ENCODE measurements around the gene PRR11. TPM values are rescaled to one million over a fixed set of nuclear protein-coding genes. Genes with fewer than 3 reads are reported as not detected.
"Not testable (repeated sequence)": the region's sequence is repeated elsewhere in the genome, so short reads cannot be mapped to it uniquely, and the experiment has no call there.

The PRR11 gene
- total and polyA plus RNA-seq, 7 donors: 0.28 to 2.3 (median 0.44) TPM

- no peaks in the 10 kb centered on the region for H3K9me3 ChIP-seq
- no peak for DNase-seq
- no peak for TF ChIP-seq CTCF (IDR thresholded peaks at IDR 0.05)
- intact Hi-C loops (cut with DNase I): no loop called here
- no peaks in the 10 kb centered on the region for H3K36me3 ChIP-seq (ENCODE audit: insufficient read depth in 1 of 2, low read depth in 1 of 2)
- no peaks in the 10 kb centered on the region for H3K27me3 ChIP-seq (ENCODE audit: insufficient read depth in 3 of 3, low read length in 2 of 3)
- no peak overlapping the region for H3K27ac ChIP-seq
- no peak for ATAC-seq
- WGBS, 3 donors: 57 to 92% (median 73%) methylated on average over 1 of the region's 1 CpG
- H3K4me3 ChIP-seq: no peak overlapping the region
- no peaks in the 10 kb centered on the region for H3K4me1 ChIP-seq
Observed at GRCh38 chr17:59131131-59131530, 24.4 kb upstream of the PRR11 start.

GRCh38 chr17:59138339-59138738 is 17.2 kb upstream of the PRR11 start:
- H3K9me3 ChIP-seq; H3K4me3 ChIP-seq; intact Hi-C loops (cut with DNase I); H3K27ac ChIP-seq; H3K4me1 ChIP-seq; DNase-seq; ATAC-seq; H3K36me3 ChIP-seq (ENCODE audit: insufficient read depth in 1 of 2, low read depth in 1 of 2); H3K27me3 ChIP-seq (ENCODE audit: insufficient read depth in 3 of 3, low read length in 2 of 3): not testable (repeated sequence)
- 94 to 95% (median 95%) methylated on average over 10 of the region's 10 CpGs for WGBS, 3 donors

DNA sequence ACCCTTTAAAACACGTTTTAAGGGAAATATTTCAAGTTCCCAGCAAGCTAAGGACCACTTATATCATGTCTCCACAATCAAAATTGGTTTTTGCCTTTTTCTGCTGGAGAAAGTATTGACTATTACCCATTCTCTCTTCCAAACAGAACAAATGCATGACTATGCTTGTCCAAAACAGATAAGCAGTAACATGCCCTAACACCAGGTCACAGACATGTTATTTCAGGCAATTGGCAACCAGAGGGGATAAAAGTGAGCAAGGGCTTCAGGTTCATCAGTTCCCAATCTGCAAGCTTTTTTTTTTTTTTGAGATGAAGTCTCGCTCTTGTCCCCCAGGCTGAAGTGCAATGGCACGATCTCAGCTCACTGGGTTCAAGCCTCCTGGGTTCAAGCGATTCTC is 15.6 kb upstream of the PRR11 start:
- intact Hi-C loops (cut with DNase I): no loop called here
- Histone ChIP-seq H3K4me1 (no peaks in the 10 kb centered on the region), H3K4me3 (no peak overlapping the region), H3K27me3 (ENCODE audit: insufficient read depth in 3 of 3, low read length in 2 of 3) (no peaks in the 10 kb centered on the region), H3K27ac (no peak overlapping the region), H3K36me3 (ENCODE audit: insufficient read depth in 1 of 2, low read depth in 1 of 2) (no peaks in the 10 kb centered on the region), H3K9me3 (no peaks in the 10 kb centered on the region)
- no peak for TF ChIP-seq CTCF (IDR thresholded peaks at IDR 0.05)
- 94 to 97% (median 95%) methylated on average over 4 of the region's 4 CpGs for WGBS, 3 donors
- no peak for DNase-seq
- no peak for ATAC-seq

DNA sequence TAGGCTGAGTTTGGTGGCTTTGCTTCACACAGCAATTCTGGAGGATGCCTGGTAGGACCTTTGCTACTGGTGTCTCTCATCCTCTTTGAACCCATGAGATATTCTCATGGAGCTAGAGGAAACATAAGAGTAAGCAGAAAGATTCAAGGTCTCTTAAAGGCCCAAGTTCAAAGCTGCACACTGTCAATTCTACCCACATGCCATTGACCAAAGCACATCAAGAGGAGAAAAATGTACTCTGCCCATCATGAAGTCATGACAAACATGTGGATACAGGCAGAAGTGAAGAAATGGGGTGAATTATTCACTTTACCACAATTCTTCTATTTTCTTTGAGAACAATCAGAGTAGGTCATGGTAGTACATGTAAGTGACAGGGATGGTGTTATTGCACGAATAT is 13.7 kb upstream of the PRR11 start:
- TF ChIP-seq CTCF (IDR thresholded peaks at IDR 0.05): no peak
- no peak overlapping the region for H3K4me3 ChIP-seq
- no peak overlapping the region for H3K27ac ChIP-seq
- no peaks in the 10 kb centered on the region for H3K4me1 ChIP-seq
- no peaks in the 10 kb centered on the region for H3K27me3 ChIP-seq (ENCODE audit: insufficient read depth in 3 of 3, low read length in 2 of 3)
- H3K9me3 ChIP-seq: no peaks in the 10 kb centered on the region
- intact Hi-C loops (cut with DNase I): no loop called here
- ATAC-seq (no peak), DNase-seq (no peak)
- H3K36me3 ChIP-seq (ENCODE audit: insufficient read depth in 1 of 2, low read depth in 1 of 2): no peaks in the 10 kb centered on the region
- 96 to 100% (median 96%) methylated on average over 1 of the region's 1 CpG for WGBS, 3 donors

- H3K9me3 ChIP-seq: no peaks in the 10 kb centered on the region
- no peak for ATAC-seq
- no peaks in the 10 kb centered on the region for H3K4me1 ChIP-seq
- no peaks in the 10 kb centered on the region for H3K36me3 ChIP-seq (ENCODE audit: insufficient read depth in 1 of 2, low read depth in 1 of 2)
- no peak overlapping the region for H3K4me3 ChIP-seq
- no peak for DNase-seq
- no peaks in the 10 kb centered on the region for H3K27me3 ChIP-seq (ENCODE audit: insufficient read depth in 3 of 3, low read length in 2 of 3)
- WGBS, 3 donors: 96 to 99% (median 97%) methylated on average over 4 of the region's 4 CpGs
- intact Hi-C loops (cut with DNase I): no loop called here
- no peak for TF ChIP-seq CTCF (IDR thresholded peaks at IDR 0.05)
- no peak overlapping the region for H3K27ac ChIP-seq
Observed at GRCh38 chr17:59145571-59146096, 9.9 kb upstream of the PRR11 start.
